Activated CD8-positive, alpha-beta memory T cell treated with anti-CD3 and anti-CD28 coated beads, Interleukin-2, amount 50 U/mL, for 24 hours (primary cell): Measurements from ENCODE around the gene NUP214.
"Not testable (repeated sequence)": the region's sequence is repeated elsewhere in the genome, so short reads cannot be mapped to it uniquely, and the experiment has no call there.

Source experiments
- DNase-seq: peaks from one replicate; pipeline ENCODE4 v3.0.0-alpha.2; 2020; ENCODE audit errors: extremely low read depth

The NUP214 gene

DNA sequence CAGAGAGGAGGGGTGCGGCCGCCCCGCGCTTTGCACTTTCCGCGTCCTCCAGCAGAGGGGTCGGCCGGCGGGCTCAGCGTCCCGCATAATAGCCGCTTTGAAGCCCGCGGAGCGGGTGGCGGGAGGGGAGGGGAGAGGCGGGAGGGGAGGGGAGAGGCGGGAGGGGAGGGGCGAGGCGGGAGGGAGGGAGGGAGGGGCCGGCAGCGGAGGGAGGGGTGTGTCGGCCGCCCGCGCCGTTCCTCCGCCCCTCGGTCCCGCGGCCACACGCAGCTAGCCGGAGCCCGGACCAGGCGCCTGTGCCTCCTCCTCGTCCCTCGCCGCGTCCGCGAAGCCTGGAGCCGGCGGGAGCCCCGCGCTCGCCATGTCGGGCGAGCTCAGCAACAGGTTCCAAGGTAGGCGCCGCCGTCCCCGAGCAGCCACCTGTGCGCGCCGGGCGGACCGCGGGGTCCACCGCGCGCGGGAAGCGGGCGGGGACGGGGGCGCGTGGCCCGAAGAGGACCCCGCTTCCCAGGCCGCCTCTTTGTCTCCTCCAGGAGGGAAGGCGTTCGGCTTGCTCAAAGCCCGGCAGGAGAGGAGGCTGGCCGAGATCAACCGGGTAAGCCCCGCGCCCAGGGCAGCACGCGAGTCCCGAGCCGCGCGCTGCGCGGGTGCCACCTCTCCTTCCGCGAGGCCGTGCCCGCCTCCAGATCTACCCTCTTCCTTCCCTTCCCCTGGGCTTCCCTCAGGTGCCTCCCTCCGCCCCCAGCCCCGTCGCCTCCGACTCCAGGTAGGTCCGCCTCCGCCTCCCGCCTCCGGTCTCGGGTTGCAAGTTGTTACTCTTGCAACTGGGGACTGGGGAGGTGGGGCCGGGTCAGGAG lies 28.9 kb upstream of the NUP214 start, which contains the start of gene AIF1L:
Gene AIF1L (plus strand): TSS at position 263 of the 857 bp plus-strand sequence. CDS start 99 bp downstream, at position 362.
- DNase-seq = no peak

DNA sequence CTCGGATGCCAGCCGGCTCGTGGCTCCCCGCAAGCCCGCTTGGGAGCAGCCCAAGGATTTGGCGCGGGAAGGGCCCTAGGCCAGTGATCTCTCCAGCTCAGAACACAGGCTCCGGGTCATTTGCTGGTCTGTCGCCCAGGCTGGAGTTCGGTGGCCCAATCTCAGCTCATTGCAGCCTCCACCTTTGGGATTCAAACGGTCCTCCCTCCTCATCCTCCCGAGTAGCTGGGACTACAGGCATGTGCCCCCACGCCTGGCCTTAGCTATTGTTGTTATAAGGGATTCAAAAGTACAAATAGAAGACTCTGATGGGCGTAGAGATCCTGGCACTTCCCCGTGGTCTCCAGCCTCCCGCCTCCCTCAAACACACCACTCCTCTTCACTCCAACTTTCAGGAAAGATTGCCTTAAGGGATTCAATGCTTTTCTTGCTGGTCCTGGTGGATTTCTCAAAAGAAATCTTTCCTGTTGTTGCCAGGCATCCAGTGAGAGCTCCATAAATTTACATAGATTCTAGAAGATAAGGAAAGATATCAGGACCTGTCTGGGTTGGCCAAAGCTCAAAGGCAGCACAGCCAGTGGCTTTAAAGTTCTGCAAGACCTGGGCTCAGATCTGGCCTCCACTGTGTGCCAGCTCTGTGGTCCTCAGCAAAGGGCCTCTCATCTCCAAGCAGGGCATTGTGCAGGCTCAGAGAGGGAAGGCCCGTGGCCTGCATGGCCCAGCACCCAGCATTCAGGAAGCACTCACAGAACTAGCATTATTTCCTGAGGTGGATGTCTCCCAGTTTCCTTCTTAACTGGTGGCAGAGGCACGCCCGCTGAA lies 28.0 kb upstream of the NUP214 start:
- DNase-seq = no peak

DNA sequence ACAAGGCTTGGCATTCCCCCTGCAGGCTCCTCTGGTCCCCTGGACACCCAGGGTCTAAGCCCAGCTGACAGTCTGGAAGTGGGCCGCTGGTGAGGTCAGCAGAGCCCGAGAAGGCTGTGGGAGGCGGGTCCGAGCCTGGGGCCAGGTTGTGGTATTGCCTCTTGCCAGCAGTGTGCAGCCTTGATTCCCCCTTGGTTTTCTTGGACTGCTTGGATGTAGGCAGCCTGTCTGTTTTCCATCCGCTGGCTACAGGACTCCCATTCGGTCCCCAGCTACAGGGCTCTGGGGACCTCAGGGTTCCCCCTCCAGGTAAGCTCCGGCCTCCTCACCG lies 27.5 kb upstream of the NUP214 start:
- DNase-seq = no peak

DNA sequence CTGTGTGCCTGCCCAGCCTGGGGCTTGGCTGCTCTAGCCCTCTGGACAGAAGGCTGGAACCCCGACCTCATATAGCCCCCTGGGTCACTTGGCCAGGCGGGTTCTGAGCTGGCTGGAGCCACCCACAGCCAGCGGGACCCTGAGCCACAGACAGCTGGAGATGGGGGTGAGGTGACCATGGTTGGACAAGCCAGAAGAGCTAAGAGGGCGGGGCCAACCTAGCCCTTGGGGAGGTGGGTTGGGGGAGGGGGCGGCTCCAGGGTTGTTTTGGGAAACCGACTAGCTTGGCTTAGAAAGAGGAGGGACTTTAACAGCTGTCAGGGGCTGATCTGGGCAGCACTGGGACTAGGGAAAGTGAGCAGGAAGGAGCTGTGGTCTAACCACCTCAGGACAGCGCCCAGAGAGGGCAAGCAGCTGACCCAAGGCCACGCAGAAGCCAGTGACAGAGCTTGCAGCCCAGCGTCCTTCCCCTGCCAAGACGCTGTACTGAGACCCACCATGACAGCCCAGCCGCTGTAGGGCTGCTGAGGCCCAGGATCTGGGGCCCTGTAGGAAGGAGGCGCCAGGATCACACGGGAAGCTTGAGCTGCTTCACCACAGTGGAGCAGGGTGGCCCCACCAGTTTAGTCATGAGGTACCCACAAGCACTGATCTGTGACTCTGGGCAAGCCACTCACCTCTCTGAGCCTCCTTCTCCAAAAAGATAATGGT lies 26.8 kb upstream of the NUP214 start:
- no peak for DNase-seq

DNA sequence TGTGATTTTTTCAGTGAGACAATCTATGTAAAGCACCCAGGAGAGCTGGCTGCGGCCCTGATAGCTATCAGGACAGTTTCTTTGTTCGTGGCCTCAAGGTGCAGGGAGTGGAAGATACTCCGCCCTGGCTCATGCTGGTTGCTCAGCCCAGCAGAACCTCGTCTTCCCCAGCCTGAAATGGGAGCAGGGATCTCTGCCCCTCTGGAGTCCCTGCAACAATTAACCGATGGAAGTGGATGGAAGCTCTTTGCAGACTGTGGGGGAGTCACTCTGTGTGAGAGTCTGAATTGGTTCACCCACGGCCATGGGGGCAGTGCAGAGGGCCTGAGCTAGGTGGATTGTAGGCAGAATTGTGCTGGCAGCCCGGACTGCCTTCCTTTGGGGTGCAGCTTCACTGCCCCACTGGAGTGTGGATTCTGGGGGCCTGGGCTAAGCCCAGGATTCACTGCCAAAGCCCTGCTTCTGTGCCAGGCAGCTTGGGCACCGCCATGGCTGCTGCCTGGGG lies 26.2 kb upstream of the NUP214 start:
- no peak for DNase-seq

DNA sequence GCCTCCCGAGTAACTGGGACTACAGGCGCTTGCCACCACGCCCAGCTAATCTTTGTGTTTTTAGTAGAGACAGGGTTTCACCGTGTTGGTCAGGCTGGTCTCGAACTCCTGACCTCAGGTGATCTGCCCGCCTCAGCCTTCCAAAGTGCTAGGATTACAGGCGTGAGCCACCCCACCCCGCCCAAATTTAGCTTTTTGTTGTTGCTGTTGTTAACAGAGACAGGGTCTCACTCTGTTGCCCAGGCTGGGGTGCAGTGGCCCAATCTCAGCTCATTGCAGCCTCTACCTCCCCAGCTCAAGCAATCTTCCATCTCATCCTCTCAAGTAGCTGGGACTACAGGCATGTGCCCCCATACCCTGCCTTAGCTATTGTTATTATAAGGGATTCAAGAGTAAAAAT lies 25.5 kb upstream of the NUP214 start:
- DNase-seq = not testable (repeated sequence)

DNA sequence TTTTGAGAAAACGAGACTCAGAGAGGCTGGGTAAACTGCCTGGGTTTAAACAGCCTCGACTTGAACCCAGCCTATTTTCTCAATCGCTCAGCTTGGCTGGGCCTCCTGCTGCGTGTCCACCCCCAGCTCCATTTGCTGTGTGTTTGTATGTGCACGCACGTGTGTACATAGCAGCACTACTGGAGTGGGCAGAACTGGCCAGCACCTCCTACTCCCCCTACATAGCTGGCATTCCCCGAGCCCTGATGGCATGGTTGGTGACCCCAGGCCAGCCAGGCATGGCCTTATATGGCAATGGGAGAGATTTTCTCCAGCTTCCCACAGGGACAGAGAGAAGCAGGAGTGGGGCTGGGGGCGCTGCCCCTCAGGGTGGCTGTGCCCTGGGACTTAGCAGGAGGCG lies 24.9 kb upstream of the NUP214 start:
- DNase-seq = no peak

DNA sequence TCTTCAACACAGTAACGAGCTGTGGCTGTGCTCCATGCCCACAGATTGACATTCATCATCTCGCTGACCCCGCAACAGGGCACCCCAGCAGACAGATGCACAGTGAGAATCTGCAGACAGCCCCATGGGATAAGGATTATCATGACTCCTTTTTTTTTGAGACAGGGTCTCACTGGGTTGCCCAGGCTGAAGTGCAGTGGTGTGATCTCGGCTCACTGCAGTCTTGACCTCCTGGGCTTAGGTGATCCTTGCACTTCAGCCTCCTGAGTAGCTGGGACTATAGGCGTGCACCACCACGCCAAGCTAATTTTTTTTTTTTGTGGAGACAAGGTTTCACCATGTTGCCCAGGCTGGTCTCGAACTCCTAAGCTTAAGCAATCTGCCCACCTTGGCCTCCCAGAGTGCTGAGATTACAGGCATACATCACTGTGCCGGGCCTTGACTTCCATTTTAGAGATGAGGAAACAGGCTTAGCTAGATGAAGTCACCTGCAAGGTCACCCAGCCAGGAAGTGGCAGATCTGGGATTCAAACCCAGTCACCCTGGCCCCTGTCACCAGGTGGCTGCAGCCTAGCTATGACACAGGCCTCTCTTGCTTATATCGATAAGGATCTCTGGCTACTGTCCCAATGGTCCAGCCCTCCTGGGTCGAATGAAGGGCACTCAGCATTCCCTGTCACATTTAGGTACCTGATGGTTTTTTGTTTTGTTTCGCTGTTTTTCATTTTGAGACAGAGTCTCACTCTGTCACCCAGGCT lies 24.0 kb upstream of the NUP214 start:
- DNase-seq = no peak

DNA sequence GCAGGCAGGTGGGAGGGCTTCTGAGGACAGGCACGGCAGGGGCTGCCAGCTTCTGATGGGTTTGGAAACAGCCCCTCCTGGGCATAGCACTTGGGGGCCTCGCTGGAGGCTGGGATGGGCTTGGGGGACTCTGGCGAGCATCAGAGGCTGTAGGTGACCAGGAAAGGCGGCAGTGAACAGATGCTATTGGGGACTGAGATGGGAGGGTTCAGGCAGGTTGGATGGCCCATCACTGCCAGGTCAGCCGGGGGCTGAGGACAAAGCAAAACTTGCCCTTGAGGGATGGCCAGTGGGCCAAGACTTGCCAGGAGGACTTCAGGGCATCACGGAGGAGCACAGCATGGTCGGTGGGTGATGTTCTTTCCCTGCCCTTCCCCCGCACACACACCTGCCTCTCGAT lies 22.4 kb upstream of the NUP214 start:
- no peak for DNase-seq

DNA sequence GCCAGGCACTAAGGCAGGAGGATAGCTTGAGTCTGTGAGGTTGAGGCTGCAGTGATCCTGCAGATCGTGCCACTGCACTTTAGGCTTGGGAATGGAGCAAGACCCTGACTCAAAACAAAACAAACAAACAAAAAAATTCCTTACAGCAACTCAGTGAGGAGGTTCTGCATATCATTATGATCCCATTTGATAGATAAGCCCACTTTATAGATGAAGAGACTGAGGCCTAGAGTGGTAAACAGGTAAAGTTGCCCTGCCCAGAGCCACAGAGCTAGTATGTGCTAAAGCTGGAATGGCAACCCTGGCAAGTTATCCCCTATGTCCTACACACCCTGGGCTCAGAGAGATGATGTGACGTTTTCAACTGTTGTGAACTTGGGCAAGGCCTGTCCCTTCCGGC lies 21.9 kb upstream of the NUP214 start:
- DNase-seq = no peak

DNA sequence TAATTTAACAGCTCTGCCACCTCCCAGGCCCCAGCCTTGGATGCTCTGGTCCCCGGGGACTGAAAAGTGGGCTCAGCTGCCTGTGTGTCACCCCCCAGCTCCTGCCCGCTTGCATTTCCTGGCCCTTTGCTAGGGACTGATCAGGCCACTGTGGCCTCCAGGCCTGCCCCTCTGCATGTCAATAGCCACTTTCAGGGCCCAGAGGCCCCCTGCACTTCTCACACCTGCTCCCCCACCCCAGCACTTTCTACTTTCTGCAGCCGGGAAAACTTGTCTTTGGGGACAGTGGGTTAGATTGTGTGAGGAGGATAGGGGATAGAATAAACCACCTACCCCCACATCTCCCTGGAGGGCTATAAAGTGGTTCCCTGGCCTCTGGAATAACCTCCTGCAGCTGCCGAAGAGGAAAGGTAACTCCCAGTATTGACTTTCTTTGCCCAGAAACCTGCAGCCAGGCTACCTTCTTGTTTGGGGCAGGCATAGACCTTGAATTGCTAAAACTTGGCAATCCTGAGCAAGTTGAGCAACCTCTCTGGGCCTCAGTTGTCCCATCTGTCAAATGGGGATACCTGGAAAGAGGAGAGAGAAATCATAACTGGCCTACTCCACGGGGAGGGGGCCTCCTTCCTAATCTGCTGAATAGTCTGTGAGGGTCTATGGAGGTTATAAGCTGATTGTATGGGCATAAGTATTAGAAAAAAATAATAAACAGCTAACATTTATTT lies 21.2 kb upstream of the NUP214 start:
- no peak for DNase-seq

DNA sequence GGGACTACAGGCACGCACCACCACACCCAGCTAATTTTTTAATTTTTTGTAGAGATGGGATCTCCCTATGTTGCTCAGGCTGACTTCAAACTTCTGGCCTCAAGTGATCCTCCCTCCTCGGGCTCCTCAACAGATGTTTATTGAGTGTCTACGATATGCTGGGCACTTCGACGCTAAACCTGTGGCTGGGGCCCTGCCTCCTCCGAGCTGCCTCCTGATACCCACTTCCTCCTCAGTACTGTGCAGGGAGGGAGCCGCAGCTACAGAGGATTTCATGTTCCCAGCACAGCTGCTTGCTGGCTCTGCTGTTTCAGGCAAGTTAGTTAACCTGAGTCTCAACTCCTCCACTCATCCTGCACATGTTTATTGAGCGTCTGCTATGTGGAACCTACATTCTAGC lies 19.4 kb upstream of the NUP214 start:
- DNase-seq = no peak

DNA sequence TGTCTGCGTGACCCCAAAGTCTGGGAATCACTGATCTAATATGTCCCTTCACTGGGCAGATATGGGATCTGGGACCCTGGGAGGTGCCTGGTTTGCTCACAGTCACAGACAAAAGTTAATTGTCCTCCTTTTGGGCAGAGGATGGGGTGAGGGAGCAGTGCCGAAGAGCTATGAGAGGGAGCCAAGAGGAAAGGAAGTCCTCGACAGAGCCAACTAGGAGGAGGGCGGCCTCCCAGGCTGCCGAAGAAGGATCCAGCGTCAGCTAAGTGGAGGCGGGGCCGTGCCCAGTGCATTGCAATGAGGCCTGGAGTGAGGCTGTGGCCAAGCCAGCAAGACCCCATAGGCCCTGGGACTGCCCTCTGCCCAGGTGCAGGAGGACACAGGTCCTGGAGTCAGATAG lies 17.6 kb upstream of the NUP214 start:
- DNase-seq = no peak

DNA sequence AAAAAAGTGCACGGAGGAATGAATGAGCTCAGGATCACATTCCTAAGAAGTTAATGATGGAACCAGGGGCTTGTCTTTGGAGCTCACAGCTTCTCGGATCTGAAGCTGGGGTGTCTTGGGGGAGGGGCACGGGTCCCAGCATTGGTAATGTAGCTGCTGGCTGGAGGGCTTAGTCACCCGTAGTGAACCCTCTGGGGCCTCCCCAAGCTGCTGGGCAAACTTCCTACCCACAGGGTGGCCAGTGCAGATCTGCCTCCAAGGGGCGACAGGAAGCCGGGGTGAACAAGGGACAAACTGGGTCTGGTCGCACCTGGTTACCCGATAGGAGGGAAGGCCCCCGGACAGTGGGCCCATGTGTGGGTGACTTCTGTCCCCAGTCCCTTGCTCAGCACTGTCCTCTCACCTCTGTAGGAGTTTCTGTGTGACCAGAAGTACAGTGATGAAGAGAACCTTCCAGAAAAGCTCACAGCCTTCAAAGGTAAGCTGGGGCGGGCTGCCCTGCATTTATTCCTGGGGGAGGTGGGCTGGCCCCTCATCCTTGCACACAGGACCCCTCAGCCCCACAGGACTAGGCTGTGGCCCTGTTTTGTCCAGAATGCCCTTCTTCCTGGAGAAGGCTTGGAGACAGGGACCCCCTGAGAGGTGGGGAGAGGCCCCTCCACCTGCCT lies 14.1 kb upstream of the NUP214 start:
- no peak for DNase-seq

DNA sequence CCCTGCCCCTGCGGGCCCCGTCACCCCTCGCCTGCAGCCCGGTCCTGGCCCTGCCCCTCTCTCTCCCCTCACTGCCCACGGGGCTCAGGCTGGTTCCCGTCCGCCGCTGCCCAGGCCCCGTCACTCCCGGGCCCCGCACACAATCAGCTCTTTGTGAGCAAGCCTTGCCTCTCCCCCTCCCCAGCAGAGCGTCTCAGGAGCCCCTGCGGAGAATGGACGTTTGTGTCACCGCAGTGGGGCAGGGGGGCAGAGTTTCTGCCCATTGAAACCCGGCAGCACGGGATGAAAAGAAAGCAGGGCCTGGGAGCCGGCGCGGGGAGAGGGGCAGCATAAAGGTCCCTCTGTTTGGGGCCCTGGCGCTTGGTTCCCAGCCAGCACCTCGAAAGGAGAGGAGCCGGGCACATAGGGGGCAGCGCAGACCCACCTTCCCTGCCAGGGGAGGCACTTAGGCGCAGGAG lies 13.5 kb upstream of the NUP214 start:
- no peak for DNase-seq

DNA sequence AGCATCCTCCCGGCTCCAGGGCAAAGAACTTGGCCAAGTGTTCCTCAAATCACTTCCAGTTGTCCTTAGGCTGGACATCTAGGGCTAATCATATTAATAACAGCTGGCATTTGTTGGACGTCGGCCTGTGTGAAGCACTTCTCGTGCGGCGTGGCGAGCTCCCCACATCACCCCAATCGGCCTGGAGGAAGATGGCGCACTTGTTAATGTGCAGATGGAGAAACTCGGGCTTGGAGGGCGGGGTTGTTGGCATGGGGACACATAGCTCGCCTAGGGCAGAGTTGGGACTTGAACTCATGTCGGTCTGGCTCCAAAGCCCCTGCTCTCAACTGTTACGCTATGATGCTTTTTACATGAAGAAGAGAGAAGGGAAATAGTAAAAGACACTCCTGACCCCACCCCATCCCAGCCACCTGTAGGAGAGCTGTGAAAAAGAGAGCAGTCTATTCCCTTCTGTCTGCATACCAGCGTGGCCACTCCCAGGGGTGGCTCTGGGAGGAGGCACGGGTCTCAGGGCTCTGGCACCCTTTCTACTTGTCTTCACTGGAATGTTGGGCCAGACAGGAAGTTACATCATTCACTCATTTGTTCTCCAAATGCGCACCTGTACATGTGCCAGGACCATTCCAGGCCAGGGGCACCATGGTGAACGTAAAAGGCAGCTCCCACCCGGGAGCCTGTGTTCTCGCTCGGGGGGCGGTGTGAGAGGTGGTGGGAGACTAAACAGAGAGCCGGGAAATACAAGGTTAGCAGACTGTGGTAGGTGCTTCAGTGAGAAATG lies 12.8 kb upstream of the NUP214 start:
- no peak for DNase-seq

DNA sequence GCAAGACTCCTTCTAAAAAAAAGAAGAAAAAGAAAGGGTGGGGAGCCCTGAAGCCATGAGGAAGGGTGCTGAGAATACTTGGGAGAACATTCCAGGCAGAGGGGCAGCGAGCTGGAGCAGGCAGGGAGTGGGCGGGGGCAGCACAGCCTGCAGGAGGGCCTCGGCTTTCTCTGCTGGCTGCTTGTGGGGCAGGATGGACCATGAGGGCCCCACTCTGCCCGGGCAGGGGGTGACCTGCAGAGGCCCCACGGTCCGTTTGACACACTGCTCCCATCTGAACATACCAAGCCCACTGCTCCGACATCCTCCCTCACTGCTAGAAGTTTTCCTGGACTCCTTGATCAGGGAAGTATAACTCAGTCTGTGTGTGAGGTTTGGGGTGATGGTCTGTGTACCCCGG lies 11.7 kb upstream of the NUP214 start:
- no peak for DNase-seq

DNA sequence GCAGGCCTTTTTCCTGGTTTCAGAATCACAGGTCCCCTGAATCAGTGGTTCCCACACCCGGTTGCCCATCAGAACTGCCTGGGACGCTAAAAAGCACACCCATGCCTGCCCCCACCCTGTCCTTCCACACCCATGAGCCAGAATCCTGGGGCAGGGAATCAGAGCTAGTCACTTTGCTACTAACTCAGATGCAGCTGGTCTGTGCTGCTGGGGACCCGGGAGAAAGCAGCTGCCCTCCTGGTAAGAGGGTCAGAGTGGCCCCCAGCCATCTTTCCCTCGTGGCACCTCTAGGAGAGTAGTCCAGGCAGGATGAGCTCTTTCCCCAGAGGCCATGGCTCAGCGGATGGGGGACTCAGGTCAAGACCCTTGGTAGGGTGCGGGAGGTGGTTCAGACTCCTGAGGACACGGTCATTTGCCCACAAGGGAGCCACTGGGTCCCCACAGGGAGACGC lies 11.3 kb upstream of the NUP214 start:
- no peak for DNase-seq

DNA sequence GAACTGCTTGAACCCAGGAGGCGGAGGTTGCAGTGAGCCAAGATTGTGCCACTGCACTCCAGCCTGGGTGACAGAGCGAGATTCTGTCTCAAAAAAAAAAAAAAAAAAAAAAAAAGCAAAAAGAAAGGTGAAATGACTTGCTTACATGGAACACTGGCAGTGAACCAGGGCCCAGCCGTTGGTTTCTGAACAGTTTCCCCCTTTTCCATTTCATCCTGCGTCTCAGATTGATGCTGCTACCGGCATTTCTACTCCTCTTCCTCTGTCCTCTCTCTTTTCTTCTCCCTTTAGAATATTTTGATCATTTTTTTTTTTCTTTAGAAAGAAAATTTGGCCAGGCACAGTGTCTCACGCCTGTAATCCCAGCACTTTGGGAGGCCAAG lies 10.0 kb upstream of the NUP214 start:
- DNase-seq = not testable (repeated sequence)
